ENCODE data around the gene RETREG1.
"Not testable (repeated sequence)": the region's sequence is repeated elsewhere in the genome, so short reads cannot be mapped to it uniquely, and the experiment has no call there.

RETREG1 gene

GRCh38 chr5:16554110-16554509 lies 62.7 kb downstream of the RETREG1 start:
- DNase-seq (ENCODE audit: low spot score): no peak

- DNase-seq (ENCODE audit: low spot score): peak; percentile 82
Observed at GRCh38 chr5:16552666-16553343, 64.0 kb downstream of the RETREG1 start.

- DNase-seq (ENCODE audit: low spot score): no peak
Observed at GRCh38 chr5:16551628-16552027, 65.2 kb downstream of the RETREG1 start.

GRCh38 chr5:16550316-16550952 lies 66.4 kb downstream of the RETREG1 start:
- peak; percentile 68 for DNase-seq (ENCODE audit: low spot score)

- DNase-seq (ENCODE audit: low spot score): peak; percentile 28
Observed at GRCh38 chr5:16549491-16550206, 67.1 kb downstream of the RETREG1 start.

- DNase-seq (ENCODE audit: low spot score): no peak
Observed at GRCh38 chr5:16548812-16549211, 68.0 kb downstream of the RETREG1 start.

GRCh38 chr5:16548115-16548514 lies 68.7 kb downstream of the RETREG1 start:
- DNase-seq (ENCODE audit: low spot score): no peak

- DNase-seq (ENCODE audit: low spot score): no peak
Observed at GRCh38 chr5:16547200-16547842, 69.5 kb downstream of the RETREG1 start.

GRCh38 chr5:16546732-16547131 lies 70.1 kb downstream of the RETREG1 start:
- no peak for DNase-seq (ENCODE audit: low spot score)

- peak; percentile 22 for DNase-seq (ENCODE audit: low spot score)
Observed at GRCh38 chr5:16544607-16545374, 72.0 kb downstream of the RETREG1 start.

GRCh38 chr5:16543206-16543605 lies 73.6 kb downstream of the RETREG1 start:
- DNase-seq (ENCODE audit: low spot score): not testable (repeated sequence)

GRCh38 chr5:16542236-16542635 lies 74.6 kb downstream of the RETREG1 start:
- DNase-seq (ENCODE audit: low spot score): no peak

GRCh38 chr5:16541592-16541991 lies 75.2 kb downstream of the RETREG1 start:
- DNase-seq (ENCODE audit: low spot score): not testable (repeated sequence)

- DNase-seq (ENCODE audit: low spot score): peak; percentile 77
Observed at GRCh38 chr5:16540421-16540820, 76.4 kb downstream of the RETREG1 start.

GRCh38 chr5:16539169-16539666 lies 77.6 kb downstream of the RETREG1 start:
- peak; percentile 86 for DNase-seq (ENCODE audit: low spot score)

GRCh38 chr5:16538006-16538405 lies 78.8 kb downstream of the RETREG1 start:
- no peak for DNase-seq (ENCODE audit: low spot score)

- no peak for DNase-seq (ENCODE audit: low spot score)
Observed at GRCh38 chr5:16536818-16537217, 80.0 kb downstream of the RETREG1 start.

GRCh38 chr5:16536246-16536645 lies 80.6 kb downstream of the RETREG1 start:
- peak; percentile 14 for DNase-seq (ENCODE audit: low spot score)

- DNase-seq (ENCODE audit: low spot score): no peak
Observed at GRCh38 chr5:16534280-16534679, 82.5 kb downstream of the RETREG1 start.

GRCh38 chr5:16531063-16531648 lies 85.6 kb downstream of the RETREG1 start:
- no peak for DNase-seq (ENCODE audit: low spot score)

- DNase-seq (ENCODE audit: low spot score): no peak
Observed at GRCh38 chr5:16529306-16529705, 87.5 kb downstream of the RETREG1 start.

Data from GM03348 (cell line).